IMR-90 (cell line): ENCODE results near the gene RPGRIP1L. TPM values are rescaled to one million over a fixed set of nuclear protein-coding genes. Genes with fewer than 3 reads are reported as not detected.
A peak's percentile ranks its signal among the peaks of the same experiment; 100 is the strongest.

Experiments used
- ATAC-seq: fragments of 200-7000 bp; cut with Tn5 transposase; 2 replicates; pipeline ENCODE4 v1.9.1; 2020; ENCODE audit warnings: low read depth, mild to moderate bottlenecking, moderate library complexity
- BruUV-seq: library from RNA; stranded (reverse); fragments of 400-500 nt; replicated peaks from 2 replicates; lab custom pipeline; 2021; lab: Mats Ljungman, UMichigan
- CTCF ChIA-PET: fragments of 300-600 bp; formaldehyde crosslinking; extraction: SDS; loops from one replicate; lab custom pipeline; 2021; ENCODE audit warnings: antibody characterized with exemption; lab: Yijun Ruan, JAX
- POLR2A ChIA-PET: fragments of 300-600 bp; sonication (Branson Sonifier 250); formaldehyde crosslinking; loops from one replicate; lab custom pipeline; 2022; ENCODE audit warnings: antibody characterized with exemption; ENCODE audit not compliant: unreplicated experiment; lab: Charles Lee
- DNase-seq: peaks from one replicate; pipeline ENCODE4 v3.0.0; 2013
- H2AFZ ChIP-seq: replicated peaks from 2 replicates; pipeline ENCODE3; 2013; ENCODE audit warnings: low read length, mild to moderate bottlenecking; ENCODE audit not compliant: poor library complexity
- H2AK5ac ChIP-seq: 2 replicates; pipeline ENCODE4 v1.6.1; 2013; ENCODE audit warnings: low read depth, low read length, inconsistent platforms
- H2AK9ac ChIP-seq: replicated peaks from 2 replicates; pipeline ENCODE3; 2013; ENCODE audit warnings: mild to moderate bottlenecking, low read depth, low read length, moderate library complexity; ENCODE audit not compliant: poor library complexity
- H2BK120ac ChIP-seq: 2 replicates; pipeline ENCODE4 v1.6.1; 2013; ENCODE audit warnings: low read depth, low read length, inconsistent platforms
- H2BK15ac ChIP-seq: 3 replicates; pipeline ENCODE4 v1.6.1; 2013; ENCODE audit warnings: low read depth, low read length, inconsistent platforms
- H2BK20ac ChIP-seq: 2 replicates; pipeline ENCODE4 v1.6.1; 2013; ENCODE audit warnings: low read depth, mild to moderate bottlenecking, inconsistent platforms, low read length, moderate library complexity
- H2BK5ac ChIP-seq: 2 replicates; pipeline ENCODE4 v1.6.1; 2013; ENCODE audit warnings: mild to moderate bottlenecking, low read depth, low read length, inconsistent platforms; ENCODE audit not compliant: poor library complexity, severe bottlenecking
- H3K14ac ChIP-seq: replicated peaks from 2 replicates; pipeline ENCODE4 v1.6.1; 2013; ENCODE audit warnings: low read depth, low read length, inconsistent platforms
- H3K18ac ChIP-seq: 2 replicates; pipeline ENCODE4 v1.6.1; 2013; ENCODE audit warnings: low read depth, low read length, control low read depth
- H3K23ac ChIP-seq: 2 replicates; pipeline ENCODE4 v1.6.1; 2013; ENCODE audit warnings: low read depth, low read length, inconsistent platforms
- H3K27ac ChIP-seq: 2 replicates; pipeline ENCODE4 v1.5.1; 2013; ENCODE audit warnings: mild to moderate bottlenecking, control low read depth, low read length; ENCODE audit not compliant: insufficient read depth
- H3K27me3 ChIP-seq: 2 replicates; pipeline ENCODE4 v1.6.1; 2013; ENCODE audit warnings: low read length; ENCODE audit not compliant: control insufficient read depth, insufficient read depth
- H3K36me3 ChIP-seq: 2 replicates; pipeline ENCODE4 v1.6.1; 2013; ENCODE audit warnings: low read length, mixed read lengths; ENCODE audit not compliant: control insufficient read depth, insufficient read depth
- H3K4ac ChIP-seq: 2 replicates; pipeline ENCODE4 v1.6.1; 2013; ENCODE audit warnings: low read depth, low read length, inconsistent platforms
- H3K4me1 ChIP-seq: 2 replicates; pipeline ENCODE4 v1.6.1; 2013; ENCODE audit warnings: low read length, mixed read lengths; ENCODE audit not compliant: control insufficient read depth, insufficient read depth
- H3K4me2 ChIP-seq: 2 replicates; pipeline ENCODE4 v1.6.1; 2013; ENCODE audit warnings: low read depth, mild to moderate bottlenecking, control low read depth, low read length, moderate library complexity
- H3K4me3 ChIP-seq: 2 replicates; pipeline ENCODE4 v1.5.1; 2013; ENCODE audit warnings: low read depth, mild to moderate bottlenecking, control low read depth, low read length, moderate library complexity; ENCODE audit not compliant: insufficient read depth
- H3K56ac ChIP-seq: 2 replicates; pipeline ENCODE4 v1.6.1; 2013; ENCODE audit warnings: low read length, inconsistent platforms; ENCODE audit not compliant: insufficient read depth; ENCODE audit errors: extremely low read depth
- H3K79me1 ChIP-seq, 2 experiments: 2 replicates each; pipeline ENCODE4 v1.6.1; 2013; ENCODE audit warnings: low read length in 2 of 2, inconsistent platforms in 1 of 2, low read depth in 1 of 2
- H3K9ac ChIP-seq: 2 replicates; pipeline ENCODE4 v1.6.1; 2013; ENCODE audit warnings: low read depth, low read length, control low read depth
- H3K9me1 ChIP-seq: 2 replicates; pipeline ENCODE4 v1.6.1; 2013; ENCODE audit warnings: low read length, inconsistent platforms; ENCODE audit not compliant: insufficient read depth
- H3K9me3 ChIP-seq: 2 replicates; pipeline ENCODE4 v1.6.1; 2013; ENCODE audit warnings: low read length; ENCODE audit not compliant: control insufficient read depth, insufficient read depth
- H4K20me1 ChIP-seq: 2 replicates; pipeline ENCODE4 v1.6.1; 2013; ENCODE audit warnings: low read length, inconsistent platforms; ENCODE audit not compliant: insufficient read depth
- H4K5ac ChIP-seq: 2 replicates; pipeline ENCODE4 v1.6.1; 2013; ENCODE audit warnings: mild to moderate bottlenecking, low read depth, low read length, control low read depth
- H4K8ac ChIP-seq, 2 experiments: 2 replicates each; pipeline ENCODE4 v1.6.1; 2013; ENCODE audit warnings: low read depth in 2 of 2, low read length in 2 of 2, control low read depth in 1 of 2, inconsistent platforms in 1 of 2
- H4K91ac ChIP-seq: 2 replicates; pipeline ENCODE4 v1.6.1; 2013; ENCODE audit warnings: low read depth, low read length, inconsistent platforms; ENCODE audit not compliant: insufficient read depth
- CHD1 ChIP-seq: IDR thresholded peaks from 2 replicates; pipeline ENCODE4 v1.6.1; 2012; ENCODE audit warnings: low read depth, low read length, improper control_type of control experiment
- POLR2A ChIP-seq: IDR thresholded peaks from 2 replicates; pipeline ENCODE4 v1.6.1; 2012; ENCODE audit warnings: mild to moderate bottlenecking, low read depth, low read length
- RAD21 ChIP-seq: IDR thresholded peaks from 2 replicates; pipeline ENCODE4 v1.6.1; 2012; ENCODE audit warnings: low read length, improper control_type of control experiment
- RFX5 ChIP-seq: IDR thresholded peaks from 2 replicates; pipeline ENCODE4 v1.8.0; 2012; ENCODE audit warnings: low read depth, mild to moderate bottlenecking, low read length, moderate library complexity
- WGBS, 2 experiments: methylation state at CpG; one replicate each; pipeline versions ENCODE4 v1.1.5 to v1.1.7; 2013; ENCODE audit warnings: missing lambda C conversion rate in 2 of 2; ENCODE audit not compliant: insufficient read length in 1 of 2; ENCODE audit errors: extremely low coverage in 2 of 2; 5-methylcytosine and 5-hydroxymethylcytosine counted together
- dilution Hi-C: fragments of 300-500 bp; cut with HindIII; formaldehyde crosslinking; loops from one replicate; pipeline ENCODE4 v1.14.3; 2018; ENCODE audit warnings: low sequenced_read_pairs; ENCODE audit not compliant: unreplicated experiment
- in situ Hi-C: fragments of 300-500 bp; cut with MboI; formaldehyde crosslinking; loops from 3 replicates; pipeline ENCODE4 v1.14.3; 2019; ENCODE audit warnings: low sequenced_read_pairs, inconsistent platforms, mixed read lengths
- intact Hi-C: fragments of 100-400 bp; cut with micrococcal nuclease; formaldehyde crosslinking; loops from 2 replicates; pipeline ENCODE4 v1.10.0; 2022
- polyA plus RNA-seq, 3 experiments: library from polyadenylated mRNA; depleted of rRNA; stranded (reverse); fragments of >200 nt; gene quantifications; 2 replicates each; pipeline ENCODE4 v1.2.3, GENCODE V29; 2012; ENCODE audit warnings: low replicate concordance in 1 of 3
- total RNA-seq: library from RNA; depleted of rRNA; stranded (reverse); fragments of >200 nt; gene quantifications from 2 replicates; pipeline ENCODE4 v1.2.3, GENCODE V29; 2012
- TF ChIP-seq, protein P1 (sequence below): fragments of 150-350 bp; IDR thresholded peaks from 2 replicates; pipeline ENCODE4 v1.6.1; 2017; ENCODE audit warnings: mild to moderate bottlenecking, antibody characterized with exemption, low read length, low read depth
- TF ChIP-seq, protein P2 (sequence below): conservative IDR thresholded peaks from 2 replicates; pipeline ENCODE4 v1.5.1; 2012; ENCODE audit warnings: mild to moderate bottlenecking, low read depth, low read length, improper control_type of control experiment

The RPGRIP1L gene
- total and polyA plus RNA-seq, 2 of the 4 experiments (the other 2 are of a cell fraction): 7.3 to 10.4 TPM

DNA sequence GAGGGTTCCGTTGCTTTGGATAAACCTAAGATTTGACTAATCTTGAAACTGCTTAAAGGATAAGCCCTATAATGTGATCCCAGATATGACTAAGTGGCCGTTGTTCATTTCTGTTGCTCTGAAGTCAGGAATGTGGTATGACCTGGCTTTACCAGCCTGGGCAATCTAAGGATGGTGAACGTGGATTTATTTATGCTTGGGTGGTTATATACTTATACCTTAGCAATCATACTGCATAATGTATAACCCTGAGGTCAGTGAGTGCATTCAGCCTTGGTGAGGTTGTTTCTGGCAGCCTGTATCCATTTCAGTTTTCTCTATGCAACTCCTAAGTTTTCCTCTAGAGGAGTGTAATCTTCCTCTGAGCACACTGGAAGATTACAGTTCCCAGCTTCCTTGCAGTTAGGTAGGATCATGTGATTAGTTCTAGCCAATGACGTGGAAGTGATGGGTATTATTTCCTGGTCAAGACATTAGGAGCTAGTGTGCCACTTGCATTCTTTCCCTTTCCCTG is 42.2 kb upstream of the RPGRIP1L start:
- peak overlapping the region; percentile 6; the same call in 1 of the 2 replicates for H3K18ac ChIP-seq
- H3K4ac ChIP-seq: 0 out of 2 replicates have a peak overlapping the region, but pooled peaks have one; percentile 11
- in situ Hi-C loops (no loop called here), intact Hi-C loops (no loop called here), dilution Hi-C loops (no loop called here)
- TF ChIP-seq RFX5 (no peak), CHD1 (no peak), RAD21 (0 out of 2 replicates have a peak, but pooled peaks have one; percentile 5), POLR2A (no peak)
- TF ChIP-seq, protein P1, sequence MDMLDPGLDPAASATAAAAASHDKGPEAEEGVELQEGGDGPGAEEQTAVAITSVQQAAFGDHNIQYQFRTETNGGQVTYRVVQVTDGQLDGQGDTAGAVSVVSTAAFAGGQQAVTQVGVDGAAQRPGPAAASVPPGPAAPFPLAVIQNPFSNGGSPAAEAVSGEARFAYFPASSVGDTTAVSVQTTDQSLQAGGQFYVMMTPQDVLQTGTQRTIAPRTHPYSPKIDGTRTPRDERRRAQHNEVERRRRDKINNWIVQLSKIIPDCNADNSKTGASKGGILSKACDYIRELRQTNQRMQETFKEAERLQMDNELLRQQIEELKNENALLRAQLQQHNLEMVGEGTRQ: peak; percentile 62; the same call in 1 of the 2 replicates
- TF ChIP-seq, protein P2, sequence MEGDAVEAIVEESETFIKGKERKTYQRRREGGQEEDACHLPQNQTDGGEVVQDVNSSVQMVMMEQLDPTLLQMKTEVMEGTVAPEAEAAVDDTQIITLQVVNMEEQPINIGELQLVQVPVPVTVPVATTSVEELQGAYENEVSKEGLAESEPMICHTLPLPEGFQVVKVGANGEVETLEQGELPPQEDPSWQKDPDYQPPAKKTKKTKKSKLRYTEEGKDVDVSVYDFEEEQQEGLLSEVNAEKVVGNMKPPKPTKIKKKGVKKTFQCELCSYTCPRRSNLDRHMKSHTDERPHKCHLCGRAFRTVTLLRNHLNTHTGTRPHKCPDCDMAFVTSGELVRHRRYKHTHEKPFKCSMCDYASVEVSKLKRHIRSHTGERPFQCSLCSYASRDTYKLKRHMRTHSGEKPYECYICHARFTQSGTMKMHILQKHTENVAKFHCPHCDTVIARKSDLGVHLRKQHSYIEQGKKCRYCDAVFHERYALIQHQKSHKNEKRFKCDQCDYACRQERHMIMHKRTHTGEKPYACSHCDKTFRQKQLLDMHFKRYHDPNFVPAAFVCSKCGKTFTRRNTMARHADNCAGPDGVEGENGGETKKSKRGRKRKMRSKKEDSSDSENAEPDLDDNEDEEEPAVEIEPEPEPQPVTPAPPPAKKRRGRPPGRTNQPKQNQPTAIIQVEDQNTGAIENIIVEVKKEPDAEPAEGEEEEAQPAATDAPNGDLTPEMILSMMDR: peak; percentile 24; the same call in 1 of the 2 replicates
- H3K79me1 ChIP-seq: peaks cover 24 to 42% of the 10 kb centered on the region in 2 experiments
- H4K91ac ChIP-seq: peak overlapping the region; percentile 40; the same call in 1 of the 2 replicates
- DNase-seq (peak; percentile 62), ATAC-seq (peak; percentile 80)
- H2BK15ac ChIP-seq: no peak overlapping the region
- peak overlapping the region; percentile 59; the same call in 1 of the 2 replicates for H3K4me2 ChIP-seq
- no TSS peak for BruUV-seq
- H3K9ac ChIP-seq: no peak overlapping the region
- peak overlapping the region; percentile 58; the same call in 1 of the 2 replicates for H3K14ac ChIP-seq
- peak overlapping the region in 1 of 2 experiments; percentile 69; a peak in 2 of 4 replicates for H4K8ac ChIP-seq
- peak overlapping the region; percentile 81 for H2BK5ac ChIP-seq
- H3K27me3 ChIP-seq: no peaks in the 10 kb centered on the region
- peaks cover 20% of the 10 kb centered on the region for H4K20me1 ChIP-seq
- ChIA-PET CTCF (no interaction called here), POLR2A (no interaction called here)
- WGBS, 2 experiments: no CpG with 5 or more reads among the region's 4 CpGs
- H2AK5ac ChIP-seq: peak overlapping the region; percentile 63
- no peak overlapping the region for H3K4me3 ChIP-seq
- no peaks in the 10 kb centered on the region for H3K36me3 ChIP-seq
- H2AK9ac ChIP-seq: no peak overlapping the region
- H2BK120ac ChIP-seq: peak overlapping the region; percentile 32; the same call in 1 of the 2 replicates
- H3K23ac ChIP-seq: no peak overlapping the region
- H3K4me1 ChIP-seq: peaks cover 5% of the 10 kb centered on the region
- no peak overlapping the region for H3K27ac ChIP-seq
- no peak overlapping the region for H3K56ac ChIP-seq
- peaks cover 8% of the 10 kb centered on the region; the same call in 1 of the 2 replicates for H3K9me1 ChIP-seq
- no peaks in the 10 kb centered on the region for H3K9me3 ChIP-seq
- H2AFZ ChIP-seq: no peak overlapping the region
- no peak overlapping the region for H2BK20ac ChIP-seq
- peak overlapping the region; percentile 73; the same call in 1 of the 2 replicates for H4K5ac ChIP-seq
